NOMO-1 (cell line): ENCODE measurements around the gene HTT.

Source experiments
- DNase-seq, 2 experiments: peaks; one replicate each; lab custom pipeline; 2025; ENCODE audit not compliant: unreplicated experiment in 2 of 2; lab: John Stamatoyannopoulos, UW

HTT gene

DNA sequence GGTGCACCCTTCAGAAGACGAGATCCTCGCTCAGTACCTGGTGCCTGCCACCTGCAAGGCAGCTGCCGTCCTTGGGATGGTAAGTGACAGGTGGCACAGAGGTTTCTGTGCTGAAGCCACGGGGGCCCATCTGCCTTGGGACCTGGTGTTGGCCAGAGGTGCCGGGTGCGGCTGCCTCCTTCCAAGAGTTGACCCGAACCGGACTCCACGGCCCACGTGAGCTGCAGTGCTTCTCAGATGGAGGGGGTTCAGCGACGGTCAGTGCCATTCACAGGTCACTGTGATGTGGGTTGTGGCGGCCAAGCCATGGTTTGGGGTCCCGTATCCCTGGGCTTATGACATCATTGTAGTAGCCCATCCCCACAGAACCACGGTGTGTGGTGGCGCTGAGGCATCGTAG, 155.5 kb downstream of the HTT start:
- no peak for DNase-seq

DNA sequence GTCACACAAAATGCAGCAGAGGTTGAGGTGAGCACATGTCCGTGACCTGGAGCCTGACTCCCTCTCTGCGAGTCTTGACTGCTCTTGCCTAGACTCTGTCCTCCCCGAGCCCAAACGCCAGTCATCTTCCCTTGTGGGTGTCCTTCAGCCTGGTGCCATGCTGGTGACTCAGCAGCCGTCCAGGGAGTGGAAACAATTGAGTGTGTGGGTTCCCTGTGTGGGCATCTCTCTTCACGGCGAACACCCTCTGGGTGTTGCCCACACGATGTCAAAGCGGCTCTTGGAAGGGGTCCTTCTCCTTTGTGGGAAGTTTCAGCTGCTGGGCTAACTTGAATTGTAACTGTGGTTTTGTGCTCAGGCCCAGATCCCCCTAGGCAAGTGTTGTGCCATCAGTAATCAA, 157.0 kb downstream of the HTT start:
- DNase-seq, result no peak

- no peak for DNase-seq
These were observed 157.5 kb downstream of the HTT start for GRCh38 chr4:3232001-3232400.

DNA sequence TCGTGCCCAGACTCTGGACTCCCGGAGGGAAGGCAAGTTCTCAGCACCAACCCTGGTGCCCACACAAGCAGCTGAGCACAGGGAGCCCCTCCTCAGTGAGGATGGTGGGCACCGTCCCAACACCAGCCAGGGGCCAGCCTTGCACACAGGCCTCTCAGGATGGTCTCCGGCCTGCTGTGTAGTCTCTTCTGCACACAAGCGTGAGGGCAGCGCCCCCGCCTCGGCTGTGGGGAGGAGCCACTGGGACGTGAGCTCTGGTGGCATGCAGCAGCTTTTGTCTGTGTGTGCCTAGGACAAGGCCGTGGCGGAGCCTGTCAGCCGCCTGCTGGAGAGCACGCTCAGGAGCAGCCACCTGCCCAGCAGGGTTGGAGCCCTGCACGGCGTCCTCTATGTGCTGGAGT, 158.4 kb downstream of the HTT start:
- DNase-seq, result no peak

GRCh38 chr4:3233391-3234071, 159.1 kb downstream of the HTT start:
- no peak for DNase-seq

DNA sequence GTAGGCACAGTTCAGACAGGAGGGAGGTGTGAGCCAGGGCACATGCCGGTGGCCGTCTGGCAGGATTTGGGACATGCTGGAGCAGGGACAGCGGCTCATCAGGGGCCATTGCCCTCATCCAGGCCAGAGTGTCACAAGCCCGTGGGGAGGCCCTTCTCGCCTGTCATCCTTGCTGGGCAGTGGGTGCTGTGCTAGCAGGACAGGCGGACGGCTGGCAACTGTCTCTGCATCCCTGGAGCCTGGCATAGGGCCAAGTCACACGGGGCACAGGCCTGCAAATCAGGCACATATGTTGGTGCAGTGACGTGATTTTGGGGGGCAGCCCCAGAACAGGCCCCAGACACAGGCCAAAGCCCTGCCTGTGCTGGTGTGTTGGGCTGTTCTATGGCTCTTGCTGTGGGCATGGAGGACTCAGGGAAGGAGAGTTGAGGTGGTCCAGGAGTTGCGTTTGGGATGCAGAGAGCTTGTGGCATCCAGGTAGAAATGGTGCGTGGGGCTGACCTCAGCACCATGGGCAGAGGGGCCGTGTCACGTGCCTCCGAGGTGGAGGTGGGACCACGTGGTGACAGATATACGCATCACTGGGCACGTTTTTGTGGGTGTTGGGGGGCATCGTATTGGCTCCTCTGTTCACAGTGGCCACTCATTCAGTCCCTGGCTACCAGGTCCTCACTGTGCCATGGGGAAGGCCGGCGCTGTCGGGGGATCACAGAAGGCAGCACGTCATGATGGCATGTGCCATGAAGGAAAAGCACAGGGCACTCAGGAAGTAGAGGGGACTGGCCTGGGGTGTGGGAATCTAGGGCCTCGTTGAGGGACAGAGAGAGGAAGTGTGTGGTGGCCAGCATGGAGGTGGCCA, 159.9 kb downstream of the HTT start:
- DNase-seq, result no peak

DNA sequence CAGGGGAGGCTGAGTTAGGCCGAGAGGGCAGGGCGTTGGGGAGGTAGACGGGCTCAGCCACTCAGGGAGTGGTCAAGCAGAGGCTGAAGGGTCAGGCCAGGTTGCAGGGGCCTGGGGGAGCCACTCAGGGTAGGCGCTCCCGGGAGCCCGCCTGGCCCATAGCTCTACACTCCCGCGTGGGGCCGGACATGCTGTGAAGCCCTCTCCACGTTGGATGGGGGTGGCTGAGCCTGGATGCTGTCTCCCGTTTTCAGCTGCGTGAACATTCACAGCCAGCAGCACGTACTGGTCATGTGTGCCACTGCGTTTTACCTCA, 160.5 kb downstream of the HTT start:
- no peak for DNase-seq

DNA sequence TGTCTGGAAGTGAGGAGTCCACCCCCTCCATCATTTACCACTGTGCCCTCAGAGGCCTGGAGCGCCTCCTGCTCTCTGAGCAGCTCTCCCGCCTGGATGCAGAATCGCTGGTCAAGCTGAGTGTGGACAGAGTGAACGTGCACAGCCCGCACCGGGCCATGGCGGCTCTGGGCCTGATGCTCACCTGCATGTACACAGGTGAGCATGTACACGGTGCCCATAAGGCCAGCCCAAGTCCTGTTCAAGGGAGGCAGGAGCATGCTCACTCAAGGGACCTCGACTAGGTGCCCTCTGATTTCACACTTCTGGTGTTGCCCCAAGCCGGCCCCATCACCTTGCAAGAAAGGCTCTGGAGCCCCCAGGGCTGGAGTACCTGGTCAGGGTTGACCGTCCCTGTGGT, 161.1 kb downstream of the HTT start:
- no peak for DNase-seq

GRCh38 chr4:3236326-3236878, 161.9 kb downstream of the HTT start:
- DNase-seq, result no peak

DNA sequence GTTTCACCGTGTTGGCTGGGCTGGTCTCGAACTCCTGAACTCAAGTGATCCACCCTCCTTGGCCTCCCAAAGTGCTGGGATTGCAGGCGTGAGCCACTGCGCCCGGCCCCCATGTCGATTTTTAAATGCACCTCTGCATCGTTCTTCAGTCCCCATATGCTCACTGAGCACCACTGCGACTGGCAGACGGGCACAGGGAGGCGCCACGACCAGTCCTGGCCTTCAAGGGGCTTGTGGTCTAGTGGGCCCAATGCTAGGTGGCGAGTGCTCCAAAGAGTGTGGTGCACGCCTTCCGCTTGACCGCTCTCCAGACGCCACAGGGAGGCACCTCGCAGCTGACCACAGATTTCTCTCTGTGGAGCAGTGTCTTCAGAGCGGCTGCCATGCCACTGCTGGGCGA, 162.8 kb downstream of the HTT start:
- DNase-seq, result no peak

DNA sequence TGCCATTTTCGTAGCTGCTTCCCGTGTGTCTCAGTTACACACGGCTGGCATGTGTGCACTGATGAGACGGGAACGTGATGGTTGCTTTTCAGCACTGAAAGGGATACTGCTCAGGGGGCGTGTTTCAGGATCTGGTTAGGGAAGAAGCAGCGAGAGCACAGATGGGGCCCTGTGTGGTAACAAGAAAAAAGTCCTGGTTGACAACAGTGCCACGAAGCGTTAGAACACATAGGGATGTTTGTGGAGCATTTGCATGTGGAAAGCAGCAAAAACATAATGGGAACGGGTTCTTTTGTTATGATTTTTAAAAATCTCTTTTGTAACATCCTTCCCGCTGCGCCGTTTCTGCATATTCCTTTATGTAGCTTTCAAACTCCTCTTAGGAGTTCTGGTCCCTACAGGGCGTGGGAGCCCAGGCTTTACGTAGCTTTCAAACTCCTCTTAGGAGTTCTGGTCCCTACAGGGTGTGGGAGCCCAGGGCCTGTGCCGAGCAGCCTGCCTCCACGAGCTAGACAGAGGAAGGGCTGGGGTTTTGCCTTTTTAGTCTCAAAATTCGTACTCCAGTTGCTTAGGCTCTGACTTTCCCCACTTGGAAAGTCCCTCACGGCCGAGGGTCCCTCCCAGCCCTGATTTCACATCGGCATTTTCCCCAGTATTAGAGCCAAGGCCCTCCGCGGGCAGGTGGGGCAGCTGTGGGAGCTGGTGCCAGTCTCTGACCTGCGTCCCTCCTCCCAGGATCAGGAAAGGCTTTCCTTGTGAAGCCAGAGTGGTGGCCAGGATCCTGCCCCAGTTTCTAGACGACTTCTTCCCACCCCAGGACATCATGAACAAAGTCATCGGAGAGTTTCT, 163.5 kb downstream of the HTT start:
- DNase-seq, result no peak

- DNase-seq, result no peak
These were observed 164.2 kb downstream of the HTT start for GRCh38 chr4:3238721-3239120.

GRCh38 chr4:3239303-3239702, 164.8 kb downstream of the HTT start:
- DNase-seq, result no peak

GRCh38 chr4:3239998-3240920, 165.8 kb downstream of the HTT start:
- no peak for DNase-seq

- no peak for DNase-seq
These were observed 166.5 kb downstream of the HTT start for GRCh38 chr4:3240936-3241522.

- DNase-seq, result no peak
These were observed 167.5 kb downstream of the HTT start for GRCh38 chr4:3241898-3242524.

- no peak for DNase-seq
These were observed 168.8 kb downstream of the HTT start for GRCh38 chr4:3243136-3243780.

DNA sequence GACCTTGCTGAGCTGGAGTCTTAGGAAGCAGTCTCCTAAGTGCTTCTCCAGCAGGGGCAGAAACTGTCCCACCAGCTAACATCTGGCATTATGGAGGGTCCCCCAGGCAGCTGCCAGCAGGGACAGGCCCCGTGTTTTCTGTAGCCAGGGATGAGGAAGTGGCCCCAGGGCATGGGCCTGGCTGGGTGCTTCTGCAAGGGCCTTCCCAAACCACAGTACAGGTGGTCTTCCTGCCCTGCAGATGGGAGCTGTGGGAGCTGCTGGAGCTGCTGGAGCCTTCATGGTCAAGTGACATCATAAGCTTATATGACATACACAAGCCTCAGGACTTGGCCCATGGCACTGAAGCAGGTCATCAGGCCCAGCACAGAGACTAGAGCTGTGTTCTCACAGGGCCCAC, 169.5 kb downstream of the HTT start:
- DNase-seq, result no peak

- DNase-seq, result no peak
These were observed 170.3 kb downstream of the HTT start for GRCh38 chr4:3244747-3245146.
